Mononuclear cell (primary cell): Measurements from ENCODE around the gene CD81. TPM values are rescaled to one million over a fixed set of nuclear protein-coding genes. Genes with fewer than 3 reads are reported as not detected.

Source experiments
- H3K27me3 ChIP-seq: 2 replicates; pipeline ENCODE4 v1.6.0; 2011; ENCODE audit warnings: low read length, control low read depth; ENCODE audit not compliant: insufficient read depth
- H3K4me1 ChIP-seq: 2 replicates; pipeline ENCODE4 v1.5.1; 2011; ENCODE audit warnings: mild to moderate bottlenecking, low read length, control low read depth; ENCODE audit not compliant: insufficient read depth
- H3K4me3 ChIP-seq: 2 replicates; pipeline ENCODE4 v1.5.1; 2011; ENCODE audit warnings: mild to moderate bottlenecking, low read length, moderate library complexity
- H3K9me3 ChIP-seq: 2 replicates; pipeline ENCODE4 v1.5.1; 2011; ENCODE audit warnings: low read depth, mild to moderate bottlenecking, control low read depth, low read length
- total RNA-seq: library from RNA; depleted of rRNA; stranded (reverse); fragments of >200 nt; gene quantifications from one replicate; pipeline ENCODE4 v1.2.3, GENCODE V29; 2012

CD81 gene
- total RNA-seq, 1 donor = 77.0 TPM

GRCh38 chr11:2377511-2378443 lies 667 bp downstream of the CD81 start:
- peaks cover 49% of the 10 kb centered on the region for H3K4me1 ChIP-seq
- no peaks in the 10 kb centered on the region for H3K9me3 ChIP-seq
- peak overlapping the region; percentile 52 for H3K4me3 ChIP-seq
- H3K27me3 ChIP-seq = no peaks in the 10 kb centered on the region

- H3K27me3 ChIP-seq = no peaks in the 10 kb centered on the region
- H3K4me3 ChIP-seq = peak overlapping the region; percentile 52
- no peaks in the 10 kb centered on the region for H3K9me3 ChIP-seq
- peaks cover 58% of the 10 kb centered on the region for H3K4me1 ChIP-seq
Measured at GRCh38 chr11:2378527-2379210, 1.6 kb downstream of the CD81 start.

GRCh38 chr11:2379466-2380174 lies 2.5 kb downstream of the CD81 start:
- Histone ChIP-seq H3K27me3 (no peaks in the 10 kb centered on the region), H3K4me1 (peaks cover 63% of the 10 kb centered on the region), H3K9me3 (no peaks in the 10 kb centered on the region), H3K4me3 (no peak overlapping the region)

- Histone ChIP-seq H3K4me3 (no peak overlapping the region), H3K27me3 (no peaks in the 10 kb centered on the region), H3K9me3 (no peaks in the 10 kb centered on the region), H3K4me1 (peaks cover 71% of the 10 kb centered on the region)
Measured at GRCh38 chr11:2380396-2380795, 3.3 kb downstream of the CD81 start.

GRCh38 chr11:2380807-2381350 lies 3.8 kb downstream of the CD81 start:
- Histone ChIP-seq H3K4me3 (no peak overlapping the region), H3K9me3 (no peaks in the 10 kb centered on the region), H3K27me3 (no peaks in the 10 kb centered on the region), H3K4me1 (peaks cover 75% of the 10 kb centered on the region)

GRCh38 chr11:2381494-2382128 lies 4.5 kb downstream of the CD81 start:
- Histone ChIP-seq H3K9me3 (no peaks in the 10 kb centered on the region), H3K27me3 (no peaks in the 10 kb centered on the region), H3K4me1 (peaks cover 82% of the 10 kb centered on the region), H3K4me3 (no peak overlapping the region)

GRCh38 chr11:2382129-2382517 lies 5.0 kb downstream of the CD81 start:
- H3K4me3 ChIP-seq = no peak overlapping the region
- H3K4me1 ChIP-seq = peaks cover 84% of the 10 kb centered on the region
- H3K27me3 ChIP-seq = no peaks in the 10 kb centered on the region
- no peaks in the 10 kb centered on the region for H3K9me3 ChIP-seq

GRCh38 chr11:2382936-2383851 lies 6.1 kb downstream of the CD81 start:
- no peaks in the 10 kb centered on the region for H3K27me3 ChIP-seq
- no peak overlapping the region for H3K4me3 ChIP-seq
- H3K9me3 ChIP-seq = no peaks in the 10 kb centered on the region
- H3K4me1 ChIP-seq = peaks cover 92% of the 10 kb centered on the region

- Histone ChIP-seq H3K27me3 (no peaks in the 10 kb centered on the region), H3K4me3 (no peak overlapping the region), H3K9me3 (no peaks in the 10 kb centered on the region), H3K4me1 (peaks cover 94% of the 10 kb centered on the region)
Measured at GRCh38 chr11:2383852-2384804, 7.0 kb downstream of the CD81 start.

GRCh38 chr11:2385156-2386151 lies 8.3 kb downstream of the CD81 start:
- Histone ChIP-seq H3K4me1 (peaks cover 95% of the 10 kb centered on the region), H3K4me3 (no peak overlapping the region), H3K27me3 (no peaks in the 10 kb centered on the region), H3K9me3 (no peaks in the 10 kb centered on the region)

GRCh38 chr11:2386591-2386990 lies 9.5 kb downstream of the CD81 start:
- H3K4me1 ChIP-seq = peaks cover 85% of the 10 kb centered on the region
- no peaks in the 10 kb centered on the region for H3K27me3 ChIP-seq
- no peak overlapping the region for H3K4me3 ChIP-seq
- H3K9me3 ChIP-seq = no peaks in the 10 kb centered on the region
